ENCODE results near the gene LCN6. TPM values are rescaled to one million over a fixed set of nuclear protein-coding genes. Genes with fewer than 3 reads are reported as not detected.
A peak's percentile ranks its signal among the peaks of the same experiment; 100 is the strongest.

Gene LCN6
- total and polyA plus RNA-seq, 2 of the 13 experiments (the other 11 are each of a cell fraction or from before 2014, with no cell fraction given): not detected

- no peak for TF ChIP-seq THAP7 (CRISPR knock-in tag; IDR thresholded peaks at IDR 0.05)
- no peak for TF ChIP-seq ZFP41 (CRISPR knock-in tag; IDR thresholded peaks at IDR 0.05; ENCODE audit: borderline replicate concordance)
- no peak for TF ChIP-seq ZNF468 (CRISPR knock-in tag; IDR thresholded peaks at IDR 0.05)
- no peak for TF ChIP-seq KLF12 (CRISPR knock-in tag; IDR thresholded peaks at IDR 0.05; ENCODE audit: borderline replicate concordance)
- no peak for TF ChIP-seq ZFP82 (CRISPR knock-in tag; IDR thresholded peaks at IDR 0.05; ENCODE audit: borderline replicate concordance)
- no peak for TF ChIP-seq ZSCAN31 (CRISPR knock-in tag; IDR thresholded peaks at IDR 0.05; ENCODE audit: low read depth)
- no peak for TF ChIP-seq ZNF235 (CRISPR knock-in tag; IDR thresholded peaks at IDR 0.05; ENCODE audit: borderline replicate concordance)
- TF ChIP-seq EHMT2 (IDR thresholded peaks at IDR 0.05; ENCODE audit: borderline replicate concordance, low read depth, low read length): no peak
- no peak for TF ChIP-seq ZNF180 (CRISPR knock-in tag; IDR thresholded peaks at IDR 0.05; ENCODE audit: borderline replicate concordance, low read depth)
- no peak for TF ChIP-seq ZFY (CRISPR knock-in tag; IDR thresholded peaks at IDR 0.05)
- TF ChIP-seq ZNF446 (CRISPR knock-in tag; IDR thresholded peaks at IDR 0.05): no peak
- no peak for TF ChIP-seq NCOA5 (CRISPR knock-in tag; IDR thresholded peaks at IDR 0.05)
- no peak for TF ChIP-seq MAFG (CRISPR knock-in tag; IDR thresholded peaks at IDR 0.05)
- TF ChIP-seq ZFP1 (CRISPR knock-in tag; IDR thresholded peaks at IDR 0.05): no peak
- TF ChIP-seq IKZF4 (CRISPR knock-in tag; IDR thresholded peaks at IDR 0.05; ENCODE audit: borderline replicate concordance, low read depth, not compliant biosample characterization): no peak
- no peak for TF ChIP-seq NFRKB (IDR thresholded peaks at IDR 0.05)
- no peak for TF ChIP-seq ZNF780A (CRISPR knock-in tag; IDR thresholded peaks at IDR 0.05)
- TF ChIP-seq HHEX (CRISPR knock-in tag; IDR thresholded peaks at IDR 0.05): no peak
- TF ChIP-seq ATF6 (CRISPR knock-in tag; conservative IDR thresholded peaks at IDR 0.05): no peak
- TF ChIP-seq TFDP2 (CRISPR knock-in tag; IDR thresholded peaks at IDR 0.05): no peak
- no peak for TF ChIP-seq ZBTB3 (CRISPR knock-in tag; IDR thresholded peaks at IDR 0.05; ENCODE audit: borderline replicate concordance, low read depth)
- TF ChIP-seq MBD4 (IDR thresholded peaks at IDR 0.05; ENCODE audit: borderline replicate concordance, low read length): no peak
- TF ChIP-seq LRRFIP1 (CRISPR knock-in tag; conservative IDR thresholded peaks at IDR 0.05): no peak
- peak; percentile 72; the same call in 1 of the 2 replicates for TF ChIP-seq ONECUT2 (CRISPR knock-in tag; IDR thresholded peaks at IDR 0.05)
- no peak for TF ChIP-seq MZF1 (CRISPR knock-in tag; IDR thresholded peaks at IDR 0.05; ENCODE audit: borderline replicate concordance)
- TF ChIP-seq PITX1 (CRISPR knock-in tag; IDR thresholded peaks at IDR 0.05): no peak; the same call in 1 of the 2 replicates
These were observed 50.4 kb downstream of the LCN6 start (continued) for GRCh38 chr9:136697821-136698526.
